ENCODE results near the gene RBM38.

The RBM38 gene

GRCh38 chr20:57394121-57395082 is 3.2 kb downstream of the RBM38 start:
- POLR2A ChIA-PET: no interaction called here
- peaks cover 0 to 71% of the 10 kb centered on the region in 2 experiments; a peak in 1 of 3 replicates for H3K36me3 ChIP-seq (ENCODE audit: control insufficient read depth in 2 of 2, insufficient read depth in 1 of 2, low read length in 2 of 2)
- CTCF ChIA-PET: interaction anchor here (1.1 kb wide), 1 partner anchor 104 kb away, joined by 3 read pairs; no protein-coding TSS in a partner anchor
- H3K9me3 ChIP-seq (ENCODE audit: control insufficient read depth, insufficient read depth, low read depth, low read length): no peaks in the 10 kb centered on the region
- H3K4me1 ChIP-seq (ENCODE audit: control insufficient read depth, insufficient read depth, low read length): no peaks in the 10 kb centered on the region; the same call in 1 of the 2 replicates
- H3K4me3 ChIP-seq (ENCODE audit: low read depth, low read length): no peak overlapping the region
- no peak overlapping the region for H3K27ac ChIP-seq (ENCODE audit: extremely low read depth, low read depth, low read length)
- TF ChIP-seq ZNF175 (tag by site-specific recombination; IDR thresholded peaks at IDR 0.05) (no peak), ZBTB26 (tag by site-specific recombination; optimal IDR thresholded peaks at IDR 0.05) (no peak), ZNF202 (tag by site-specific recombination; IDR thresholded peaks at IDR 0.05; ENCODE audit: borderline replicate concordance) (no peak), ZNF324 (tag by site-specific recombination; IDR thresholded peaks at IDR 0.05) (no peak), ZNF433 (tag by site-specific recombination; IDR thresholded peaks at IDR 0.05; ENCODE audit: low read depth) (no peak)

GRCh38 chr20:57395111-57395966 is 4.1 kb downstream of the RBM38 start:
- Histone ChIP-seq H3K4me1 (ENCODE audit: control insufficient read depth, insufficient read depth, low read length) (no peaks in the 10 kb centered on the region; the same call in 1 of the 2 replicates), H3K27ac (ENCODE audit: extremely low read depth, low read depth, low read length) (no peak overlapping the region), H3K36me3 (ENCODE audit: control insufficient read depth in 2 of 2, insufficient read depth in 1 of 2, low read length in 2 of 2) (peaks cover 0 to 80% of the 10 kb centered on the region in 2 experiments; a peak in 1 of 3 replicates), H3K9me3 (ENCODE audit: control insufficient read depth, insufficient read depth, low read depth, low read length) (no peaks in the 10 kb centered on the region), H3K4me3 (ENCODE audit: low read depth, low read length) (no peak overlapping the region)
- ChIA-PET CTCF (no interaction called here), POLR2A (no interaction called here)
- TF ChIP-seq TSHZ1 (tag by site-specific recombination; IDR thresholded peaks at IDR 0.05; ENCODE audit: borderline replicate concordance): no peak
- no peak for TF ChIP-seq ZNF645 (tag by site-specific recombination; IDR thresholded peaks at IDR 0.05)
- TF ChIP-seq SALL2 (tag by site-specific recombination; IDR thresholded peaks at IDR 0.05; ENCODE audit: borderline replicate concordance): no peak
- no peak for TF ChIP-seq ZNF266 (tag by site-specific recombination; IDR thresholded peaks at IDR 0.05; ENCODE audit: low read depth)
- no peak for TF ChIP-seq ZNF558 (tag by site-specific recombination; IDR thresholded peaks at IDR 0.05)
- TF ChIP-seq ZNF335 (tag by site-specific recombination; conservative IDR thresholded peaks at IDR 0.05): no peak
- no peak for TF ChIP-seq ZNF692 (tag by site-specific recombination; IDR thresholded peaks at IDR 0.05)
- TF ChIP-seq ZNF677 (tag by site-specific recombination; IDR thresholded peaks at IDR 0.05): no peak
- no peak for TF ChIP-seq ZNF530 (tag by site-specific recombination; IDR thresholded peaks at IDR 0.05; ENCODE audit: low read depth)
- TF ChIP-seq INSM2 (tag by site-specific recombination; IDR thresholded peaks at IDR 0.05): no peak
- no peak for TF ChIP-seq PRDM6 (tag by site-specific recombination; IDR thresholded peaks at IDR 0.05)
- TF ChIP-seq ZNF221 (tag by site-specific recombination; IDR thresholded peaks at IDR 0.05; ENCODE audit: borderline replicate concordance): no peak
